C4-2B (cell line): ENCODE measurements around the gene SCAI.

Experiments used
- H3K27ac ChIP-seq: fragments of 450-650 bp; 2 replicates; pipeline ENCODE4 v1.5.1; 2017
- ZFX ChIP-seq: fragments of 450-650 bp; IDR thresholded peaks from 2 replicates; pipeline ENCODE4 v1.6.1; 2017
- TF ChIP-seq, protein P1 (sequence below): fragments of 450-650 bp; conservative IDR thresholded peaks from 2 replicates; pipeline ENCODE4 v1.5.1; 2017; ENCODE audit warnings: mild to moderate bottlenecking

Gene SCAI

DNA sequence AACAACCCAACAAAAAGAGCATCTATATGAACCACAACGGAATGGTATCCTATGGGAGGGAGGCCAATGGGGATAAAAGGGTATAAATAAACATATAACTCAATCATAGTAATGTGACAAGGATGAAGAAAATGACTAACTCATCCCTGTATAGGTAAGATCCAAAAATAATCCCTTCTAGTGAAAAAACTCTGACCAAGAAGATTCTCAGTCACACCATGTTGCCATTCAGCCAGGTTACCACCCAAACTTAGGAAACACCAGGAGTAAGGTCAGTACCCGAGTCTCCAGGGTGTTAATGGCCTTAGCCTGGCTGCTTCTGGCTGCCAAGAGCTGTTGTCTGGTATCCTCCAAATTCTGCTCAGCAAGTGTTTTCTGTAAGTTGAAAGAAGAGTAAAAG lies 235.2 kb downstream of the SCAI start:
- H3K27ac ChIP-seq, result no peak overlapping the region
- TF ChIP-seq, protein P1, sequence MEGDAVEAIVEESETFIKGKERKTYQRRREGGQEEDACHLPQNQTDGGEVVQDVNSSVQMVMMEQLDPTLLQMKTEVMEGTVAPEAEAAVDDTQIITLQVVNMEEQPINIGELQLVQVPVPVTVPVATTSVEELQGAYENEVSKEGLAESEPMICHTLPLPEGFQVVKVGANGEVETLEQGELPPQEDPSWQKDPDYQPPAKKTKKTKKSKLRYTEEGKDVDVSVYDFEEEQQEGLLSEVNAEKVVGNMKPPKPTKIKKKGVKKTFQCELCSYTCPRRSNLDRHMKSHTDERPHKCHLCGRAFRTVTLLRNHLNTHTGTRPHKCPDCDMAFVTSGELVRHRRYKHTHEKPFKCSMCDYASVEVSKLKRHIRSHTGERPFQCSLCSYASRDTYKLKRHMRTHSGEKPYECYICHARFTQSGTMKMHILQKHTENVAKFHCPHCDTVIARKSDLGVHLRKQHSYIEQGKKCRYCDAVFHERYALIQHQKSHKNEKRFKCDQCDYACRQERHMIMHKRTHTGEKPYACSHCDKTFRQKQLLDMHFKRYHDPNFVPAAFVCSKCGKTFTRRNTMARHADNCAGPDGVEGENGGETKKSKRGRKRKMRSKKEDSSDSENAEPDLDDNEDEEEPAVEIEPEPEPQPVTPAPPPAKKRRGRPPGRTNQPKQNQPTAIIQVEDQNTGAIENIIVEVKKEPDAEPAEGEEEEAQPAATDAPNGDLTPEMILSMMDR, result no peak
- no peak for TF ChIP-seq ZFX

GRCh38 chr9:124906966-124907365 lies 236.4 kb downstream of the SCAI start:
- TF ChIP-seq, protein P1, result no peak
- TF ChIP-seq ZFX, result no peak
- H3K27ac ChIP-seq, result no peak overlapping the region

- no peak overlapping the region for H3K27ac ChIP-seq
Measured at GRCh38 chr9:124899845-124900244, 243.5 kb downstream of the SCAI start.

GRCh38 chr9:124897570-124898460 lies 245.5 kb downstream of the SCAI start:
- TF ChIP-seq, protein P1, result no peak
- TF ChIP-seq ZFX, result no peak
- H3K27ac ChIP-seq, result no peak overlapping the region

More at GRCh38 chr9:124899845-124900244, 243.5 kb downstream of the SCAI start:
- TF ChIP-seq, protein P1, result no peak
- no peak for TF ChIP-seq ZFX

DNA sequence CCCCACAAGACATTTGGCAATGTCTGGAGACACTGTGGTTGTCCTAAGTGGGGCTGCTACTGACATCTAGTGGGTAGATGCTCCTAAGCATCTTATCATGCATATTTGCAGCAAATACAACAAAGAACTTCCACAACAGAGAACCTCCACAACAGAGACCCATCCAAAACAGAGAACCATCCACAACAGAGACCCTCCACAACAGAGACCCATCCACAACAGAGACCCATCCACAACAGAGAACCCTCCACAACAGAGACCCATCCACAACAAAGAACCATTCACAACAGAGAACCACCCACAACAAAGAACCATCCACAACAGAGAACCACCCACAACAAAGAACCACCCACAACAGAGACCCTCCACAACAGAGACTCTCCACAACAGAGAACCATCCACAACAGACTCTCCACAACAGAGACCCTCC lies 248.6 kb downstream of the SCAI start:
- H3K27ac ChIP-seq, result no peak overlapping the region

GRCh38 chr9:124894035-124894740 lies 249.1 kb downstream of the SCAI start:
- TF ChIP-seq ZFX, result no peak
- TF ChIP-seq, protein P1, result no peak
- H3K27ac ChIP-seq, result no peak overlapping the region

More for the DNA sequence above, 248.6 kb downstream of the SCAI start:
- no peak for TF ChIP-seq ZFX
- TF ChIP-seq, protein P1, result no peak
